ENCODE measurements around the gene EXOC4. TPM values are rescaled to one million over a fixed set of nuclear protein-coding genes. Genes with fewer than 3 reads are reported as not detected.

EXOC4 gene
- total RNA-seq, 4 donors from 2014 or later = 82.4 to 204 (median 128) TPM

- WGBS, 2 donors (ENCODE audit: low coverage in 1 of 2) = 71 to 80% methylated on average over 2 of the region's 2 CpGs
- in situ Hi-C loops (cut with MboI; ENCODE audit: low pct_ligation_motif_present in 1 of 4, low pct_unique_long_range_greater_than_20kb in 1 of 4, low sequenced_read_pairs in 3 of 4) = no loop called here
- DNase-seq = no peak
- no peaks in the 10 kb centered on the region for H3K36me3 ChIP-seq
- no peaks in the 10 kb centered on the region for H3K9me3 ChIP-seq
- no peaks in the 10 kb centered on the region for H3K27me3 ChIP-seq
- no peak for TF ChIP-seq POLR2AphosphoS5 (IDR thresholded peaks at IDR 0.05)
- TF ChIP-seq CTCF (IDR thresholded peaks at IDR 0.05) = no peak
- TF ChIP-seq EP300 (IDR thresholded peaks at IDR 0.05; ENCODE audit: low read depth) = no peak
- TF ChIP-seq POLR2A (IDR thresholded peaks at IDR 0.05) = no peak
- peaks cover 0 to 13% (median 4%) of the 10 kb centered on the region in 4 donors for H3K4me1 ChIP-seq
- intact Hi-C loops (cut with DNase I; ENCODE audit: low total_unique reads) = no loop called here
- H3K27ac ChIP-seq = no peak overlapping the region
- no peak overlapping the region for H3K4me3 ChIP-seq
These were observed 15.5 kb downstream of the EXOC4 start for GRCh38 chr7:133268355-133268754.

- Histone ChIP-seq H3K36me3 (peaks cover 0 to 14% (median 0%) of the 10 kb centered on the region in 4 donors), H3K4me1 (peaks cover 0 to 13% (median 4%) of the 10 kb centered on the region in 4 donors), H3K27ac (no peak overlapping the region), H3K27me3 (no peaks in the 10 kb centered on the region), H3K9me3 (no peaks in the 10 kb centered on the region), H3K4me3 (no peak overlapping the region)
- in situ Hi-C loops (cut with MboI; ENCODE audit: low pct_ligation_motif_present in 1 of 4, low pct_unique_long_range_greater_than_20kb in 1 of 4, low sequenced_read_pairs in 3 of 4) = no loop called here
- WGBS, 2 donors (ENCODE audit: low coverage in 1 of 2) = 52 to 88% methylated on average over 2 of the region's 2 CpGs
- intact Hi-C loops (cut with DNase I; ENCODE audit: low total_unique reads) = no loop called here
- DNase-seq = no peak
- TF ChIP-seq CTCF (IDR thresholded peaks at IDR 0.05) (no peak), EP300 (IDR thresholded peaks at IDR 0.05; ENCODE audit: low read depth) (no peak), POLR2A (IDR thresholded peaks at IDR 0.05) (no peak), POLR2AphosphoS5 (IDR thresholded peaks at IDR 0.05) (no peak)
These were observed 19.5 kb downstream of the EXOC4 start for GRCh38 chr7:133272336-133272735.

DNA sequence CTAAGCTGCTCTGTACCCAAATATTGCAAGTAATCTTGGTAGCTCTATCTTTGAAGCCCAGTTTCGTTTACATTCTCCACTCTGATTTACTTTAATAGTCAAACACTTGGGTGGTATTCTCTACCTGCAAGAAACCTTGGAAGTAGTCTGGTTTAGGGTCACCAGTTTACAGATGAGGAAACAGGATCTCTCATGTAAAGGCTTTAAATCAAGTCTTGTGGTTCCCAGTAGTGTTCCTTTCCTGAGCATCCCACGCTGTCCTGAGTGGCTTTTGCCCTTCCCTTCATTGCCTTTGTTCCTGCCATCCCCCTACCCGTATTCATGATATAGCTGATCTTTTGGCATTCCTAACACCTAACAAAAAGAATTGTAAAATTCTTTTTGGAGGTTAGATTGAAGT is 20.3 kb downstream of the EXOC4 start:
- Histone ChIP-seq H3K27ac (no peak overlapping the region), H3K27me3 (no peaks in the 10 kb centered on the region), H3K36me3 (peaks cover 0 to 14% (median 0%) of the 10 kb centered on the region in 4 donors), H3K4me1 (peaks cover 0 to 13% (median 4%) of the 10 kb centered on the region in 4 donors), H3K4me3 (no peak overlapping the region), H3K9me3 (no peaks in the 10 kb centered on the region)
- TF ChIP-seq EP300 (IDR thresholded peaks at IDR 0.05; ENCODE audit: low read depth) (no peak), POLR2A (IDR thresholded peaks at IDR 0.05) (no peak), CTCF (IDR thresholded peaks at IDR 0.05) (no peak), POLR2AphosphoS5 (IDR thresholded peaks at IDR 0.05) (no peak)
- intact Hi-C loops (cut with DNase I; ENCODE audit: low total_unique reads) = no loop called here
- no peak for DNase-seq
- in situ Hi-C loops (cut with MboI; ENCODE audit: low pct_ligation_motif_present in 1 of 4, low pct_unique_long_range_greater_than_20kb in 1 of 4, low sequenced_read_pairs in 3 of 4) = no loop called here
- WGBS, 2 donors (ENCODE audit: low coverage in 1 of 2) = 83 to 100% methylated on average over 2 to 3 of the region's 3 CpGs

DNA sequence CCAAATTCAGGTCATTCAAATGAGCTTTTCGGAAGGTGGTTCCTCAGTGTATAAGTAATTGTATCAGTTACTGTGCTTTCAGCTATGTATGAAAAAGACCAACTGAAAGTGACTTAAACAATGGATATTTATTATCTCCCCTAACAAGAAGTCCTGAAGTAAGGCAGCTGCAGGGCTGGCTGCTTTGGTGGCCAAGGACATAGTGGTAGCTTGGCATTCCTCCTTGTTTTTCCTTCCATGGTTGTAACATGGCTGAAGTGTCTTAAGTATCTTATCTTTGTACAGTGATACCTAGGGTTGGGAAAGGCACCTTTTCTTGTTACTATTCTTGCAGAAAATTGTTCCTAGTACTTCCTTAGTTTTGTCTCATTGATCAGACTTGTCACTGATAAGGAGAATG is 21.4 kb downstream of the EXOC4 start:
- H3K4me1 ChIP-seq = peaks cover 0 to 7% (median 3%) of the 10 kb centered on the region in 4 donors
- intact Hi-C loops (cut with DNase I; ENCODE audit: low total_unique reads) (no loop called here), in situ Hi-C loops (cut with MboI; ENCODE audit: low pct_ligation_motif_present in 1 of 4, low pct_unique_long_range_greater_than_20kb in 1 of 4, low sequenced_read_pairs in 3 of 4) (no loop called here)
- no peaks in the 10 kb centered on the region for H3K9me3 ChIP-seq
- WGBS, 2 donors (ENCODE audit: low coverage in 1 of 2) = 91 to 93% methylated on average over 1 of the region's 1 CpG
- no peak for DNase-seq
- H3K4me3 ChIP-seq = no peak overlapping the region
- TF ChIP-seq POLR2A (IDR thresholded peaks at IDR 0.05) (no peak), POLR2AphosphoS5 (IDR thresholded peaks at IDR 0.05) (no peak), EP300 (IDR thresholded peaks at IDR 0.05; ENCODE audit: low read depth) (no peak), CTCF (IDR thresholded peaks at IDR 0.05) (no peak)
- no peaks in the 10 kb centered on the region for H3K27me3 ChIP-seq
- no peak overlapping the region for H3K27ac ChIP-seq
- peaks cover 0 to 14% (median 1%) of the 10 kb centered on the region in 4 donors for H3K36me3 ChIP-seq

Measured in transverse colon (tissue), 4 donors.